Breast epithelium (tissue), 4 donors: ENCODE results near the gene TNFSF13B. TPM values are rescaled to one million over a fixed set of nuclear protein-coding genes. Genes with fewer than 3 reads are reported as not detected.
A peak's percentile ranks its signal among the peaks of the same experiment; 100 is the strongest.

Experiments
- DNase-seq, 2 donors: peaks; one replicate each; pipeline ENCODE4 v3.0.0-alpha.2; 2019; ENCODE audit warnings: low spot score in 2 of 2
- H3K27ac ChIP-seq, 2 donors: fragments of 200-600 bp; sonication (generic) in 1 of 2; one replicate each; pipeline ENCODE4 v1.5.1; 2016 to 2019; ENCODE audit warnings: mild to moderate bottlenecking in 1 of 2
- H3K27me3 ChIP-seq, 2 donors: fragments of 200-600 bp; sonication (generic) in 1 of 2; one replicate each; pipeline versions ENCODE4 v1.5.1 to v1.6.0; 2017 to 2019; ENCODE audit warnings: control low read depth in 1 of 2, mild to moderate bottlenecking in 1 of 2
- H3K36me3 ChIP-seq: fragments of 200-600 bp; one replicate; pipeline ENCODE4 v1.5.1; 2019
- H3K4me1 ChIP-seq, 2 donors: fragments of 200-600 bp; sonication (generic); one replicate each; pipeline ENCODE4 v1.5.1; 2016 to 2019; ENCODE audit warnings: control low read depth in 1 of 2
- H3K4me3 ChIP-seq, 3 donors: fragments of 200-600 bp; sonication (generic); 1 replicate in 2 of 3; 2 replicates in 1 of 3; pipeline ENCODE4 v1.5.1; 2016 to 2019; ENCODE audit warnings: mild to moderate bottlenecking in 3 of 3, moderate library complexity in 2 of 3
- H3K9me3 ChIP-seq, 2 donors: fragments of 200-600 bp; sonication (generic) in 1 of 2; one replicate each; pipeline ENCODE4 v1.5.1; 2016 to 2019; ENCODE audit warnings: control low read depth in 1 of 2
- CTCF ChIP-seq, 3 donors: fragments of 450-650 bp; IDR thresholded peaks; one replicate each; pipeline ENCODE4 v1.5.1; 2016 to 2017; ENCODE audit warnings: antibody characterized with exemption in 3 of 3, mild to moderate bottlenecking in 3 of 3, moderate library complexity in 3 of 3
- POLR2A ChIP-seq: fragments of 450-650 bp; IDR thresholded peaks from one replicate; pipeline ENCODE4 v1.6.1; 2016; ENCODE audit warnings: antibody characterized with exemption, mild to moderate bottlenecking, moderate library complexity
- POLR2AphosphoS5 ChIP-seq, 3 donors: sonication (generic); formaldehyde crosslinking; IDR thresholded peaks; one replicate each; pipeline ENCODE4 v1.6.1; 2017; ENCODE audit warnings: antibody characterized with exemption in 3 of 3
- intact Hi-C: fragments of 100-400 bp; cut with DNase I; formaldehyde crosslinking; loops from one replicate; pipeline ENCODE4 v1.15.1; 2023; ENCODE audit warnings: low total_unique reads
- total RNA-seq, 3 donors: library from RNA; depleted of rRNA; stranded (reverse); fragments of >200 nt; gene quantifications; one replicate each; pipeline ENCODE4 v1.1.0, GENCODE V29; 2016

The TNFSF13B gene
- total RNA-seq, 3 donors from 2014 or later, result 3.2 to 4.5 (median 3.9) TPM

GRCh38 chr13:108342369-108343289 is 73.1 kb downstream of the TNFSF13B start:
- DNase-seq, result no peak
- TF ChIP-seq POLR2AphosphoS5 (IDR thresholded peaks at IDR 0.05), result no peak
- TF ChIP-seq POLR2A, result no peak
- TF ChIP-seq CTCF (IDR thresholded peaks at IDR 0.05), result peak in 1 of 3 donors; percentile 21
- Histone ChIP-seq H3K4me3 (no peak overlapping the region), H3K9me3 (no peaks in the 10 kb centered on the region), H3K27ac (no peak overlapping the region), H3K4me1 (no peaks in the 10 kb centered on the region), H3K27me3 (no peaks in the 10 kb centered on the region), H3K36me3 (no peaks in the 10 kb centered on the region)
- intact Hi-C loops, result no loop called here

GRCh38 chr13:108345016-108345415 is 75.5 kb downstream of the TNFSF13B start:
- intact Hi-C loops, result no loop called here
- TF ChIP-seq POLR2AphosphoS5 (IDR thresholded peaks at IDR 0.05) (no peak), CTCF (IDR thresholded peaks at IDR 0.05) (no peak), POLR2A (no peak)

GRCh38 chr13:108346376-108346775 is 76.9 kb downstream of the TNFSF13B start:
- Histone ChIP-seq H3K27me3 (no peaks in the 10 kb centered on the region), H3K27ac (no peak overlapping the region), H3K36me3 (no peaks in the 10 kb centered on the region), H3K4me3 (no peak overlapping the region), H3K4me1 (no peaks in the 10 kb centered on the region), H3K9me3 (no peaks in the 10 kb centered on the region)
- intact Hi-C loops, result no loop called here
- DNase-seq, result no peak
- TF ChIP-seq POLR2AphosphoS5 (IDR thresholded peaks at IDR 0.05) (no peak), POLR2A (no peak), CTCF (IDR thresholded peaks at IDR 0.05) (no peak)

More at GRCh38 chr13:108345016-108345415, 75.5 kb downstream of the TNFSF13B start:
- no peak for DNase-seq
- H3K9me3 ChIP-seq, result no peaks in the 10 kb centered on the region
- no peaks in the 10 kb centered on the region for H3K27me3 ChIP-seq
- H3K4me3 ChIP-seq, result no peak overlapping the region
- H3K4me1 ChIP-seq, result no peaks in the 10 kb centered on the region
- H3K36me3 ChIP-seq, result no peaks in the 10 kb centered on the region
- no peak overlapping the region for H3K27ac ChIP-seq

- no peak for DNase-seq
- no peak for TF ChIP-seq POLR2A
- no peak for TF ChIP-seq CTCF (IDR thresholded peaks at IDR 0.05)
- TF ChIP-seq POLR2AphosphoS5 (IDR thresholded peaks at IDR 0.05), result no peak
- no peaks in the 10 kb centered on the region for H3K9me3 ChIP-seq
- H3K4me1 ChIP-seq, result no peaks in the 10 kb centered on the region
- no peaks in the 10 kb centered on the region for H3K36me3 ChIP-seq
- intact Hi-C loops, result no loop called here
- H3K27ac ChIP-seq, result no peak overlapping the region
- H3K27me3 ChIP-seq, result no peaks in the 10 kb centered on the region
- H3K4me3 ChIP-seq, result no peak overlapping the region
These were observed 79.8 kb downstream of the TNFSF13B start for GRCh38 chr13:108349269-108349668.

GRCh38 chr13:108350579-108350978 is 81.1 kb downstream of the TNFSF13B start:
- Histone ChIP-seq H3K36me3 (no peaks in the 10 kb centered on the region), H3K27me3 (no peaks in the 10 kb centered on the region), H3K9me3 (no peaks in the 10 kb centered on the region), H3K27ac (no peak overlapping the region), H3K4me3 (no peak overlapping the region), H3K4me1 (no peaks in the 10 kb centered on the region)
- intact Hi-C loops, result no loop called here
- no peak for DNase-seq
- TF ChIP-seq CTCF (IDR thresholded peaks at IDR 0.05) (no peak), POLR2AphosphoS5 (IDR thresholded peaks at IDR 0.05) (no peak), POLR2A (no peak)
